Activated CD4-positive, alpha-beta memory T cell treated with anti-CD3 and anti-CD28 coated beads for 36 hours (primary cell): ENCODE data around the gene GSG1L. TPM values are rescaled to one million over a fixed set of nuclear protein-coding genes. Genes with fewer than 3 reads are reported as not detected.

Experiments
- CTCF ChIA-PET: fragments of 350-600 bp; sonication (Branson Sonifier 250); formaldehyde crosslinking; loops from one replicate; lab custom pipeline; 2021; ENCODE audit warnings: antibody characterized with exemption, inconsistent platforms; lab: Charles Lee
- POLR2A ChIA-PET: fragments of 350-600 bp; sonication (Branson Sonifier 250); formaldehyde crosslinking; loops from one replicate; lab custom pipeline; 2021; ENCODE audit warnings: antibody characterized with exemption; lab: Charles Lee
- DNase-seq: peaks from one replicate; pipeline ENCODE4 v3.0.0-alpha.2; 2020
- H3K27ac Mint-ChIP-seq: one replicate; pipeline ENCODE4 v1.8.0; 2021; ENCODE audit warnings: mixed read lengths
- H3K27me3 Mint-ChIP-seq: one replicate; pipeline ENCODE4 v1.8.0; 2021; ENCODE audit warnings: mixed read lengths
- H3K36me3 Mint-ChIP-seq: one replicate; pipeline ENCODE4 v1.8.0; 2021; ENCODE audit warnings: mixed read lengths
- H3K4me1 Mint-ChIP-seq: one replicate; pipeline ENCODE4 v1.8.0; 2021; ENCODE audit warnings: low read depth, mixed read lengths
- H3K4me3 Mint-ChIP-seq: one replicate; pipeline ENCODE4 v1.8.0; 2021; ENCODE audit warnings: mild to moderate bottlenecking, mixed read lengths
- H3K9me3 Mint-ChIP-seq: one replicate; pipeline ENCODE4 v1.8.0; 2021; ENCODE audit warnings: mixed read lengths
- intact Hi-C: fragments of 100-400 bp; cut with micrococcal nuclease; formaldehyde crosslinking; loops from one replicate; pipeline ENCODE4 v1.15.1; 2023
- total RNA-seq, 2 experiments: library from RNA; stranded (reverse); gene quantifications; one replicate each; pipeline ENCODE4 v1.2.3, GENCODE V29; 2021

GSG1L gene
- total RNA-seq, 2 experiments from 2014 or later, result 0.26 to 0.44 TPM

DNA sequence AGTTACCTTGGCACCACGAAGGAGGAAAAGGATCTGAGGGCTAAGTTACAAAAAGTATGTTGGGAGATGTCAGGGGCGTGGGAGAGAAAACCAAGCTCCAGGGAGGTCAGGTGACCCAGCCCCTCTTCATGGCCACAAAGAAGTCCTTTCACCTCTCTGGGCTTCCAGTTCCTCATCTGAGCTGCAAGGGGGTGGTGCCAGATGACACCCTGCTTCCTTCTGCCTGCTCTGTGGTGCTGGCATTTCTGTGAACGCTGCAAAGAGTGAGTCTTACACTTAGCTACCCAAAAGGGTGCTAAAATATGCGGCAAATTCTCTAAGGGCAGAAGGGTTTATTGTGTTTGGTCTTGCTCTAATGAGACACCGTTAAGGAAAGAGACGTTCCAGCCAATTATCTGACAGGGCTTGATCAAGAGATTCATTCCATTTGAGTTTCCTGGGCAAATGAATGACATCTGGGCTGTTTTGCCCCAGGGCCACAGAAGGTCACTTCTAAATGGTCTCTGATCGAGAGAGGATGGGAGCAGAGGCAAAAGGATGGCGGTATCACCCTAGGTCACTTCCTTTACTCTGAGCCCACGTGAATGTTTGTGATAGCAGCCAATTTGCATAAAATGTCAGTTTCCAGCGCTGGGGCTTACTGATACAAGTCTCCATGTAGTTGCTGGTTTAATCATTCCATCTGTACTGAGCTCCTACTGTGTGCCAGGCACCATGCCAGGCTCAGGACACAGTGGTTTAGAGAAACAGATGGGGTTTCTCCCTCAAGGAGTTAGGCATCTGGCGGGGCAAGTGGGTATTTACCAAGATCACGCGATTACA, 303.3 kb downstream of the GSG1L start:
- ChIA-PET POLR2A (no interaction called here), CTCF (no interaction called here)
- Mint-ChIP-seq H3K4me1 (no peaks in the 10 kb centered on the region), H3K4me3 (no peak overlapping the region), H3K27me3 (no peaks in the 10 kb centered on the region), H3K27ac (no peak overlapping the region), H3K9me3 (no peaks in the 10 kb centered on the region), H3K36me3 (peaks cover 31% of the 10 kb centered on the region)
- DNase-seq, result no peak
- intact Hi-C loops, result no loop called here

DNA sequence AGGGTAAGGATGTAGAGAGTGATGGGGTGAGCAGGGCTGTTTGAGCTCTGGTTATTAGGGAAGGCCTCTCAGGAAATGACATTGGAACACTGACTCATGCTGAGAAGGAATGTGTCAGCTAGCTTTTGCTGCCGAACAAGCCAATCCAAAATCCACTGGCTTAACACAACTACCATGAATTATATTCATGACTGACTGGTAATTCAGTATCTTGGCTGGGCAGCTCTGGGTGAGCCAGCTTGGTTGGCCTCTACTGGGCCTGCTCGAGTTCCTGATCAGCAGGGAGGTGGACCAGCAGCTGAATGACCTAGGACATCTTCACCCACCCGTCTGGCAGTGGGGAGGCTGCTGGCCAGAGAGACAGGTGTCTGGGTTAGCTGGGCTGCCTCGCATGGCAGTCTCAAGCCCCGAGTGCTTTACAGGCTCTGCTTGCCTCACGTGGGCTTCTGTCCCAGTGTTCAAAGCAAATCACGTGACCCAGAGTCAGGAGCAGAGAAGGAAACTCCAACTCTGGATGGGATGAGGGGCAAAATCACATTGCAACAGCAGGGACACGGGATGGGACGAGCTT, 304.1 kb downstream of the GSG1L start:
- Mint-ChIP-seq H3K27ac (no peak overlapping the region), H3K4me3 (no peak overlapping the region), H3K9me3 (no peaks in the 10 kb centered on the region), H3K4me1 (no peaks in the 10 kb centered on the region), H3K36me3 (peaks cover 29% of the 10 kb centered on the region), H3K27me3 (no peaks in the 10 kb centered on the region)
- intact Hi-C loops, result no loop called here
- no peak for DNase-seq
- CTCF ChIA-PET, result no interaction called here
- POLR2A ChIA-PET, result no interaction called here

- Mint-ChIP-seq H3K27ac (no peak overlapping the region), H3K36me3 (peaks cover 22% of the 10 kb centered on the region), H3K27me3 (no peaks in the 10 kb centered on the region), H3K4me1 (no peaks in the 10 kb centered on the region), H3K9me3 (no peaks in the 10 kb centered on the region), H3K4me3 (no peak overlapping the region)
- DNase-seq, result no peak
- ChIA-PET POLR2A (no interaction called here), CTCF (no interaction called here)
- intact Hi-C loops, result no loop called here
Observed at GRCh38 chr16:27758544-27758943, 305.0 kb downstream of the GSG1L start.

- H3K27ac Mint-ChIP-seq, result no peak overlapping the region
- DNase-seq, result no peak
- POLR2A ChIA-PET, result no interaction called here
- no peaks in the 10 kb centered on the region for H3K9me3 Mint-ChIP-seq
- CTCF ChIA-PET, result interaction anchor here (0.7 kb wide), 1 partner anchor 462 kb away, joined by 3 read pairs; no protein-coding TSS in a partner anchor
- H3K4me3 Mint-ChIP-seq, result no peak overlapping the region
- no peaks in the 10 kb centered on the region for H3K4me1 Mint-ChIP-seq
- no peaks in the 10 kb centered on the region for H3K27me3 Mint-ChIP-seq
- peaks cover 14% of the 10 kb centered on the region for H3K36me3 Mint-ChIP-seq
- intact Hi-C loops, result no loop called here
Observed at GRCh38 chr16:27756206-27756970, 307.1 kb downstream of the GSG1L start.

DNA sequence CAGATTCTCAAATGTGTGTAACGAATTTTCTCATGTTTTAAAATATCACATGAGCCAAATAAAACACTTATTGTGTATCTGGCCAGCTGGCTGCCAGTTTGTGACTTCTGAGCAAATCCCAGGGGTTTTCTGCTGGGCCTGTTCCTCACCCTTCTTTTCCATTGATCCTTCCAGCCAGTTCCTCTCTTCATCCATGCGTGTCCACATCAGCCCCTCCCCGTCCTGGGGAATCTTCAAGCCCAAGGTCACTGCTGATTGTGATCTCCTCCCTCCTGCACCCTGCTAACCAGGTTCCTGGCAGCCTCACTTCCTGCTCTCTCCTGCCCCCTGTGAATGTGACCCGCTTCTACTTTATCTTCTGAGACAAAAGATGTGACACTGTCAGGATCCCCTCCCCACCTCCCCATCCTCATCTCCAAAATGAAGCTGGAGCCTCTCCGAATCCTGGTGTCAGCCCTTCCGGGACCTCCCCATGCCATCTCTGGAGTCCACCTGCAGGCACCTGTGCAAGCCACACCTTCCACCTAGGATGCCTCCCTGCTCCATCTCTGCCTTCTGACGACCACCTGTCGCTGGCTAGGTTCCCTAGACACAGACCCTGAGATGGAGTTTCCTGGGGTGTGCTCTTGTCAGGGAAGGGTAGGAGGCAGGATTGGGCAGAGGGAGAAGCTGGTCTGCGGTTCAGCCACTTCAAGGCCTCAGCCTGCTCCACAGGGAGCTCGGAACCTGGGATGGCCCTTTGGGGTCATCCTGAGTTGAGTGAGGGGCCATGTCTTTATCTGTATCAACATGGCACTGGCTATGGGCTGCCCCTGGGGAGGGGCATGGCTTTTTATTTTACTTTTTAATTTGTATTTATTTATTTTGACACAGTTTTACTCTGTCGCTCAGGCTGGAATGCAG, 308.5 kb downstream of the GSG1L start:
- DNase-seq, result no peak
- intact Hi-C loops, result no loop called here
- no peak overlapping the region for H3K4me3 Mint-ChIP-seq
- peaks cover 7% of the 10 kb centered on the region for H3K36me3 Mint-ChIP-seq
- ChIA-PET POLR2A (no interaction called here), CTCF (no interaction called here)
- no peaks in the 10 kb centered on the region for H3K4me1 Mint-ChIP-seq
- no peaks in the 10 kb centered on the region for H3K9me3 Mint-ChIP-seq
- no peak overlapping the region for H3K27ac Mint-ChIP-seq
- H3K27me3 Mint-ChIP-seq, result no peaks in the 10 kb centered on the region

DNA sequence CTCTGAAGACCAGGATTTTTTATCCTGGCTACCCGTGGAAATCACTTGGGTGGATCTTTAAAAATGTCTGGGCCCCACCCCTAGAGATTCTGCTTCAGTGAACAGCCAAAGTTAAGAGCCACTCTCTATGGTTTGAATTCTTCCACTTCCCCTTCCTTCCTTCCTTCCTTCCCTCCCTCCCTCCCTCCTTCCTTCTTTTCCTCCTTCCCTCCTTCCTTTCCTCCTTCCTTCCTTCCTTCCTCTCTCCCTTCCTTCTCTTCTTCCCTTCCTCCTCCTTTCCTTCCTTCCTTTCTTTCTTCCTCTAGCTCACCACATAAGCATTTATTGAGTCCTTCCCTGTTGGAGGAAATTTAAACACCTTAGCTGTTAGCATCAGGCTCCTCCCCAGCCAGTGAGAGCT, 310.0 kb downstream of the GSG1L start:
- POLR2A ChIA-PET, result no interaction called here
- Mint-ChIP-seq H3K4me1 (peaks cover 4% of the 10 kb centered on the region), H3K9me3 (no peaks in the 10 kb centered on the region), H3K27me3 (no peaks in the 10 kb centered on the region), H3K36me3 (peaks cover 11% of the 10 kb centered on the region), H3K27ac (no peak overlapping the region), H3K4me3 (no peak overlapping the region)
- no peak for DNase-seq
- intact Hi-C loops, result no loop called here
- CTCF ChIA-PET, result no interaction called here

- DNase-seq, result no peak
- H3K9me3 Mint-ChIP-seq, result no peaks in the 10 kb centered on the region
- POLR2A ChIA-PET, result no interaction called here
- H3K27me3 Mint-ChIP-seq, result no peaks in the 10 kb centered on the region
- H3K4me3 Mint-ChIP-seq, result no peak overlapping the region
- H3K27ac Mint-ChIP-seq, result no peak overlapping the region
- peaks cover 11% of the 10 kb centered on the region for H3K36me3 Mint-ChIP-seq
- peaks cover 4% of the 10 kb centered on the region for H3K4me1 Mint-ChIP-seq
- CTCF ChIA-PET, result no interaction called here
- intact Hi-C loops, result no loop called here
Observed at GRCh38 chr16:27752241-27752640, 311.3 kb downstream of the GSG1L start.

DNA sequence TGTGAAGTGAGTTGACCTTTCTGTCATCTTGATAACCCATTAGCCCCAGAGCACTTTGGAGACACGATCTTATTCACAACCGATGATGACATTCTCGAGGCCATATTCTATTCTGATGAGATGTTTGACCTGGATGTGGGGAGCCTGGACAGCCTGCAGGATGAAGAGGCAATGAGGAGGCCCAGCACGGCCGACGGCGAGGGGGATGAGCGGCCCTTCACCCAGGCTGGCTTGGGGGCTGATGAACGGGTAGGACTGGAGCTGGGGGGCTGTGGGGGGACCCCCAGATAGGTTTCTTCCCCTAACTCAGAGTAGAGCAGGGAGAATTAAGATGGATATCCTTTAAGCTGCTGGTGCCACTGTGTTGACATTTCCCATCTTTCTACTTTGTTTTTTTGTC, 311.8 kb downstream of the GSG1L start:
- no peak for DNase-seq
- CTCF ChIA-PET, result no interaction called here
- intact Hi-C loops, result no loop called here
- Mint-ChIP-seq H3K4me3 (no peak overlapping the region), H3K36me3 (peaks cover 11% of the 10 kb centered on the region), H3K4me1 (peaks cover 4% of the 10 kb centered on the region), H3K27ac (no peak overlapping the region), H3K9me3 (no peaks in the 10 kb centered on the region), H3K27me3 (no peaks in the 10 kb centered on the region)
- POLR2A ChIA-PET, result no interaction called here

DNA sequence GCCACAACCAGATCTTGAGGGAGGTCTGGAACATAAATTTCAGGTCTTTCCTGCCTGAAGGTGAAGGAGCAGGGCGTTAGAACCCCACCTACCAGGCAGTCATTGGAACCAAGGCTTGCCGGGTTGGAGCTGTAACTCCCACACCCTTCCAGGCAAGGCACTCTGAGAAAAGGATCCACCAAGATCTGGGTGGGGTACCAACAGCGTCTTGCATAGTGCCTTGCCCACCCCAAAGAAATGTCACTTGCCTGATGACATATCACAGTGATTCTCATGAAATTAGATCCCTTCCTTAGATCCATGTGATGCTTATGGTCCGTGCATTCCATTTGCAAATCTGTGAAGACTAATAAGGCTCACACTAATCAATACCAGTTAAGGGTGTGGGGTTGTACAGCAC, 312.3 kb downstream of the GSG1L start:
- Mint-ChIP-seq H3K36me3 (peaks cover 11% of the 10 kb centered on the region), H3K27ac (no peak overlapping the region), H3K27me3 (no peaks in the 10 kb centered on the region), H3K4me1 (peaks cover 4% of the 10 kb centered on the region), H3K4me3 (no peak overlapping the region), H3K9me3 (no peaks in the 10 kb centered on the region)
- CTCF ChIA-PET, result no interaction called here
- intact Hi-C loops, result no loop called here
- DNase-seq, result no peak
- POLR2A ChIA-PET, result no interaction called here

GRCh38 chr16:27749946-27750345, 313.6 kb downstream of the GSG1L start:
- Mint-ChIP-seq H3K27me3 (no peaks in the 10 kb centered on the region), H3K27ac (no peak overlapping the region), H3K4me1 (peaks cover 4% of the 10 kb centered on the region), H3K36me3 (peaks cover 10% of the 10 kb centered on the region), H3K9me3 (no peaks in the 10 kb centered on the region), H3K4me3 (no peak overlapping the region)
- ChIA-PET POLR2A (no interaction called here), CTCF (no interaction called here)
- no peak for DNase-seq
- intact Hi-C loops, result no loop called here

GRCh38 chr16:27749547-27749875, 314.0 kb downstream of the GSG1L start:
- Mint-ChIP-seq H3K4me1 (peaks cover 4% of the 10 kb centered on the region), H3K9me3 (no peaks in the 10 kb centered on the region), H3K36me3 (peaks cover 7% of the 10 kb centered on the region), H3K4me3 (no peak overlapping the region), H3K27me3 (no peaks in the 10 kb centered on the region), H3K27ac (no peak overlapping the region)
- CTCF ChIA-PET, result no interaction called here
- intact Hi-C loops, result no loop called here
- no peak for DNase-seq
- POLR2A ChIA-PET, result no interaction called here
